Right atrium auricular region (tissue), 2 donors: ENCODE results near the gene CDK5. TPM values are rescaled to one million over a fixed set of nuclear protein-coding genes. Genes with fewer than 3 reads are reported as not detected.
A peak's percentile ranks its signal among the peaks of the same experiment; 100 is the strongest.

ENCODE experiments used
- DNase-seq: peaks from one replicate; pipeline ENCODE4 v3.0.0-alpha.2; 2019; ENCODE audit warnings: low spot score
- H3K27ac ChIP-seq, 2 donors: fragments of 200-600 bp; sonication (generic); 1 replicate in 1 of 2; 2 replicates in 1 of 2; pipeline ENCODE4 v1.5.1; 2016 to 2019
- H3K27me3 ChIP-seq, 2 donors: fragments of 200-600 bp; sonication (generic); one replicate each; pipeline versions ENCODE4 v1.5.1 to v1.6.0; 2017 to 2019
- H3K36me3 ChIP-seq: fragments of 200-600 bp; sonication (generic); one replicate; pipeline ENCODE4 v1.5.1; 2016
- H3K4me1 ChIP-seq, 2 donors: fragments of 200-600 bp; sonication (generic); one replicate each; pipeline versions ENCODE4 v1.5.1 to v1.6.0; 2017 to 2019
- H3K4me3 ChIP-seq, 2 donors: fragments of 200-600 bp; sonication (generic); 1 replicate in 1 of 2; 2 replicates in 1 of 2; pipeline ENCODE4 v1.5.1; 2017 to 2019; ENCODE audit warnings: mild to moderate bottlenecking in 1 of 2, moderate library complexity in 1 of 2
- H3K9me3 ChIP-seq, 2 donors: fragments of 200-600 bp; sonication (generic); one replicate each; pipeline ENCODE4 v1.5.1; 2019
- CTCF ChIP-seq, 2 donors: fragments of 200-600 bp; sonication (generic); IDR thresholded peaks; one replicate each; pipeline ENCODE4 v1.5.1; 2019; ENCODE audit warnings: antibody characterized with exemption in 2 of 2
- total RNA-seq, 2 donors: library from RNA; depleted of rRNA; stranded (reverse); fragments of >200 nt; gene quantifications; one replicate each; pipeline ENCODE4 v1.1.0, GENCODE V29; 2016

The CDK5 gene
- total RNA-seq, 2 donors from 2014 or later = 4.4 to 4.9 TPM

GRCh38 chr7:151059367-151060112 is 1.8 kb upstream of the CDK5 start, which contains the start of gene SLC4A2:
TSS of gene SLC4A2 (plus strand) at chr7:151059589. CDS start at chr7:151061988, 2,399 bp downstream.
- H3K27ac ChIP-seq = peak within 1 kb of the TSS; percentile 94 to 97
- peaks cover 0 to 62% of the 10 kb centered on the region in 2 donors for H3K4me1 ChIP-seq
- H3K36me3 ChIP-seq = peaks cover 5% of the 10 kb centered on the region
- no peaks in the 10 kb centered on the region for H3K9me3 ChIP-seq
- peak within 1 kb of the TSS; percentile 67 to 85 for H3K4me3 ChIP-seq
- peak; percentile 51 to 71 for TF ChIP-seq CTCF (IDR thresholded peaks at IDR 0.05)
- DNase-seq = peak; percentile 77
- no peaks in the 10 kb centered on the region for H3K27me3 ChIP-seq

GRCh38 chr7:151058781-151059366 is 1.2 kb upstream of the CDK5 start:
- no peak for DNase-seq
- Histone ChIP-seq H3K27me3 (no peaks in the 10 kb centered on the region), H3K4me3 (peak overlapping the region; percentile 67 to 85), H3K9me3 (no peaks in the 10 kb centered on the region), H3K4me1 (peaks cover 0 to 62% of the 10 kb centered on the region in 2 donors), H3K27ac (peak overlapping the region; percentile 94 to 97), H3K36me3 (no peaks in the 10 kb centered on the region)
- TF ChIP-seq CTCF (IDR thresholded peaks at IDR 0.05) = no peak

- Histone ChIP-seq H3K4me3 (peak overlapping the region; percentile 67 to 85), H3K4me1 (peaks cover 0 to 55% of the 10 kb centered on the region in 2 donors), H3K36me3 (no peaks in the 10 kb centered on the region), H3K27ac (peak overlapping the region; percentile 94 to 97), H3K9me3 (no peaks in the 10 kb centered on the region), H3K27me3 (no peaks in the 10 kb centered on the region)
- DNase-seq = peak; percentile 100
- no peak for TF ChIP-seq CTCF (IDR thresholded peaks at IDR 0.05)
Observed at GRCh38 chr7:151057989-151058780, 488 bp upstream of the CDK5 start.

GRCh38 chr7:151056666-151057505 is 811 bp downstream of the CDK5 start:
- Histone ChIP-seq H3K4me3 (peak overlapping the region; percentile 56 to 85), H3K4me1 (peaks cover 0 to 42% of the 10 kb centered on the region in 2 donors), H3K36me3 (no peaks in the 10 kb centered on the region), H3K27me3 (no peaks in the 10 kb centered on the region), H3K9me3 (no peaks in the 10 kb centered on the region), H3K27ac (peak overlapping the region in 1 of 2 donors; percentile 62)
- DNase-seq = no peak
- TF ChIP-seq CTCF (IDR thresholded peaks at IDR 0.05) = no peak

- DNase-seq = no peak
- no peak overlapping the region for H3K4me3 ChIP-seq
- H3K36me3 ChIP-seq = no peaks in the 10 kb centered on the region
- peaks cover 0 to 36% of the 10 kb centered on the region in 2 donors for H3K4me1 ChIP-seq
- no peak overlapping the region for H3K27ac ChIP-seq
- no peak for TF ChIP-seq CTCF (IDR thresholded peaks at IDR 0.05)
- H3K27me3 ChIP-seq = no peaks in the 10 kb centered on the region
- H3K9me3 ChIP-seq = no peaks in the 10 kb centered on the region
Observed at GRCh38 chr7:151056283-151056665, 1.4 kb downstream of the CDK5 start.
